Measurements from ENCODE around the gene LGALS3BP. TPM values are rescaled to one million over a fixed set of nuclear protein-coding genes. Genes with fewer than 3 reads are reported as not detected.

Gene LGALS3BP
- total and polyA plus RNA-seq, 4 donors = 66.0 to 224 (median 79.2) TPM

GRCh38 chr17:78944956-78945355 is 34.8 kb downstream of the LGALS3BP start:
- no peak for DNase-seq (ENCODE audit: low spot score)
- 79% methylated on average over 10 of the region's 10 CpGs for WGBS
- no peaks in the 10 kb centered on the region for H3K36me3 ChIP-seq (ENCODE audit: control insufficient read depth in 4 of 4, insufficient read depth in 3 of 4, low read depth in 1 of 4, low read length in 3 of 4)

GRCh38 chr17:78944026-78944425 is 35.7 kb downstream of the LGALS3BP start:
- Histone ChIP-seq H3K27ac (ENCODE audit: low read depth in 1 of 2, low read length in 2 of 2) (no peak overlapping the region), H3K4me3 (ENCODE audit: low read depth in 1 of 3, low read length in 3 of 3) (no peak overlapping the region), H3K36me3 (ENCODE audit: control insufficient read depth in 4 of 4, insufficient read depth in 3 of 4, low read depth in 1 of 4, low read length in 3 of 4) (no peaks in the 10 kb centered on the region), H3K4me1 (ENCODE audit: control insufficient read depth in 4 of 4, insufficient read depth in 4 of 4, low read length in 3 of 4) (peaks cover 0 to 2% (median 0%) of the 10 kb centered on the region in 4 donors), H3K9ac (ENCODE audit: low read depth in 1 of 2, low read length in 2 of 2) (no peak overlapping the region), H3K27me3 (ENCODE audit: control insufficient read depth in 4 of 4, insufficient read depth in 4 of 4, low read length in 3 of 4) (peaks cover 0 to 2% (median 0%) of the 10 kb centered on the region in 4 donors), H3K9me3 (ENCODE audit: control insufficient read depth in 4 of 4, low read length in 3 of 4) (no peaks in the 10 kb centered on the region)
- 79% methylated on average over 7 of the region's 7 CpGs for whole genome bisulfite sequencing
- no peak for TF ChIP-seq MAX (IDR thresholded peaks at IDR 0.05)
- TF ChIP-seq FOXA1 (IDR thresholded peaks at IDR 0.05) = no peak
- no peak for TF ChIP-seq CTCF (IDR thresholded peaks at IDR 0.05; ENCODE audit: low read depth, low read length, missing input control)
- no peak for TF ChIP-seq RXRA (IDR thresholded peaks at IDR 0.05)
- no peak for TF ChIP-seq HNF4G (IDR thresholded peaks at IDR 0.05)
- no peak for TF ChIP-seq FOXA2 (IDR thresholded peaks at IDR 0.05)
- TF ChIP-seq HNF4A (conservative IDR thresholded peaks at IDR 0.05) = no peak
- no peak for TF ChIP-seq GABPA (IDR thresholded peaks at IDR 0.05 in 1 of 2, conservative IDR thresholded peaks at IDR 0.05 in 1 of 2)
- TF ChIP-seq EGR1 (IDR thresholded peaks at IDR 0.05; ENCODE audit: low read depth in 2 of 2) = no peak
- no peak for TF ChIP-seq SP1 (IDR thresholded peaks at IDR 0.05)
- TF ChIP-seq JUND (IDR thresholded peaks at IDR 0.05) = no peak
- no peak for TF ChIP-seq YY1 (IDR thresholded peaks at IDR 0.05)
- TF ChIP-seq TAF1 (conservative IDR thresholded peaks at IDR 0.05) = no peak
- TF ChIP-seq NR2F2 (IDR thresholded peaks at IDR 0.05) = no peak
- no peak for DNase-seq (ENCODE audit: low spot score)

More at GRCh38 chr17:78944956-78945355, 34.8 kb downstream of the LGALS3BP start:
- Histone ChIP-seq H3K9ac (ENCODE audit: low read depth in 1 of 2, low read length in 2 of 2) (no peak overlapping the region), H3K9me3 (ENCODE audit: control insufficient read depth in 4 of 4, low read length in 3 of 4) (no peaks in the 10 kb centered on the region), H3K4me1 (ENCODE audit: control insufficient read depth in 4 of 4, insufficient read depth in 4 of 4, low read length in 3 of 4) (peaks cover 0 to 2% (median 0%) of the 10 kb centered on the region in 4 donors), H3K27me3 (ENCODE audit: control insufficient read depth in 4 of 4, insufficient read depth in 4 of 4, low read length in 3 of 4) (peaks cover 0 to 2% (median 0%) of the 10 kb centered on the region in 4 donors), H3K4me3 (ENCODE audit: low read depth in 1 of 3, low read length in 3 of 3) (no peak overlapping the region), H3K27ac (ENCODE audit: low read depth in 1 of 2, low read length in 2 of 2) (no peak overlapping the region)
- TF ChIP-seq FOXA1 (IDR thresholded peaks at IDR 0.05) (no peak), SP1 (IDR thresholded peaks at IDR 0.05) (no peak), EGR1 (IDR thresholded peaks at IDR 0.05; ENCODE audit: low read depth in 2 of 2) (no peak), FOXA2 (IDR thresholded peaks at IDR 0.05) (no peak), JUND (IDR thresholded peaks at IDR 0.05) (no peak), RAD21 (IDR thresholded peaks at IDR 0.05) (no peak)

GRCh38 chr17:78940708-78941107 is 39.0 kb downstream of the LGALS3BP start:
- Histone ChIP-seq H3K27me3 (ENCODE audit: control insufficient read depth in 4 of 4, insufficient read depth in 4 of 4, low read length in 3 of 4) (no peaks in the 10 kb centered on the region), H3K9ac (ENCODE audit: low read depth in 1 of 2, low read length in 2 of 2) (no peak overlapping the region)
- no peak for DNase-seq (ENCODE audit: low spot score)
- no peak for TF ChIP-seq REST (IDR thresholded peaks at IDR 0.05)
- TF ChIP-seq ZBTB33 (IDR thresholded peaks at IDR 0.05) = no peak
- no peak for TF ChIP-seq RXRA (IDR thresholded peaks at IDR 0.05)
- TF ChIP-seq HNF4G (IDR thresholded peaks at IDR 0.05) = no peak
- no peak for TF ChIP-seq HNF4A (conservative IDR thresholded peaks at IDR 0.05)
- no peak for TF ChIP-seq SP1 (IDR thresholded peaks at IDR 0.05)
- no peak for TF ChIP-seq YY1 (IDR thresholded peaks at IDR 0.05)
- TF ChIP-seq RAD21 (IDR thresholded peaks at IDR 0.05) = no peak
- no peak for TF ChIP-seq ATF3 (IDR thresholded peaks at IDR 0.05)
- TF ChIP-seq NR2F2 (IDR thresholded peaks at IDR 0.05) = no peak
- TF ChIP-seq EGR1 (IDR thresholded peaks at IDR 0.05; ENCODE audit: low read depth in 2 of 2) = no peak

More at GRCh38 chr17:78940708-78941107, 39.0 kb downstream of the LGALS3BP start:
- H3K9me3 ChIP-seq (ENCODE audit: control insufficient read depth in 4 of 4, low read length in 3 of 4) = no peaks in the 10 kb centered on the region
- WGBS = 73% methylated on average over 6 of the region's 6 CpGs
- H3K4me1 ChIP-seq (ENCODE audit: control insufficient read depth in 4 of 4, insufficient read depth in 4 of 4, low read length in 3 of 4) = no peaks in the 10 kb centered on the region
- H3K36me3 ChIP-seq (ENCODE audit: control insufficient read depth in 4 of 4, insufficient read depth in 3 of 4, low read depth in 1 of 4, low read length in 3 of 4) = no peaks in the 10 kb centered on the region
- H3K27ac ChIP-seq (ENCODE audit: low read depth in 1 of 2, low read length in 2 of 2) = no peak overlapping the region
- H3K4me3 ChIP-seq (ENCODE audit: low read depth in 1 of 3, low read length in 3 of 3) = no peak overlapping the region
